ENCODE data around the gene SNX10.

- TF ChIP-seq CTCF (conservative IDR thresholded peaks at IDR 0.05 in 1 of 2, IDR thresholded peaks at IDR 0.05 in 1 of 2; ENCODE audit: low read depth in 1 of 2, low read length in 2 of 2), result no peak
- TF ChIP-seq EZH2 (IDR thresholded peaks at IDR 0.05; ENCODE audit: low read length, missing control alignments), result no peak
Measured at GRCh38 chr7:26357799-26358151, 66.1 kb downstream of the SNX10 start.

All from fibroblast of lung (primary cell).